Endothelial cell of umbilical vein (primary cell): ENCODE results near the gene ESAM.

Experiments used
- CTCF ChIP-seq, 2 donors: IDR thresholded peaks; 1 replicate in 1 of 2; 2 replicates in 1 of 2; pipeline ENCODE4 v1.5.1; 2011; ENCODE audit warnings: low read length in 2 of 2, mild to moderate bottlenecking in 2 of 2, moderate library complexity in 2 of 2, control low read depth in 1 of 2, inconsistent platforms in 1 of 2, low read depth in 1 of 2; ENCODE audit not compliant: insufficient read depth in 1 of 2; ENCODE audit errors: extremely low read depth in 1 of 2
- EZH2 ChIP-seq: IDR thresholded peaks from 2 replicates; pipeline ENCODE4 v1.6.1; 2012; ENCODE audit warnings: borderline replicate concordance, low read depth, mild to moderate bottlenecking, moderate library complexity, low read length, inconsistent platforms; ENCODE audit not compliant: severe bottlenecking
- POLR2AphosphoS5 ChIP-seq: IDR thresholded peaks from 2 replicates; pipeline ENCODE4 v1.6.1; 2012; ENCODE audit warnings: low read depth, mild to moderate bottlenecking, control low read depth, low read length, moderate library complexity; ENCODE audit not compliant: insufficient read depth

- TF ChIP-seq EZH2: no peak
- TF ChIP-seq CTCF (IDR thresholded peaks at IDR 0.05; ENCODE audit: extremely low read depth in 1 of 2, insufficient read depth in 1 of 2, low read depth in 1 of 2, low read length in 2 of 2): no peak
- TF ChIP-seq POLR2AphosphoS5: no peak
These were observed 39.9 kb downstream of the ESAM start for GRCh38 chr11:124722176-124722575.
